Motor neuron (in vitro differentiated cells): ENCODE measurements around the gene EHMT1. TPM values are rescaled to one million over a fixed set of nuclear protein-coding genes. Genes with fewer than 3 reads are reported as not detected.
"Not testable (repeated sequence)": the region's sequence is repeated elsewhere in the genome, so short reads cannot be mapped to it uniquely, and the experiment has no call there.

Source experiments
- ATAC-seq, 8 experiments: fragments of 200-7000 bp; cut with Tn5 transposase; replicated peaks in 6 of 8; 2 replicates each; pipeline ENCODE4 v1.8.0; 2021; ENCODE audit warnings: mild to moderate bottlenecking in 8 of 8, moderate library complexity in 8 of 8
- H3K27ac ChIP-seq, 2 donors: fragments of 250-450 bp; sonication (Bioruptor Pico); 2 replicates each; pipeline ENCODE4 v1.9.0; 2021; ENCODE audit warnings: antibody characterized with exemption in 2 of 2, mild to moderate bottlenecking in 2 of 2, moderate library complexity in 1 of 2
- H3K4me1 ChIP-seq, 2 donors: fragments of 250-450 bp; sonication (Bioruptor Pico); replicated peaks in 1 of 2; 2 replicates each; pipeline ENCODE4 v1.6.1; 2021; ENCODE audit warnings: antibody characterized with exemption in 2 of 2, mild to moderate bottlenecking in 2 of 2, moderate library complexity in 1 of 2
- H3K4me3 ChIP-seq, 5 donors: fragments of 250-450 bp; sonication (Bioruptor Pico); 2 replicates each; pipeline ENCODE4 v1.9.0; 2021; ENCODE audit warnings: antibody characterized with exemption in 5 of 5, mild to moderate bottlenecking in 5 of 5, moderate library complexity in 4 of 5
- WGBS, 10 experiments: fragments of 450-650 bp; shearing (Covaris generic); methylation state at CpG; one replicate each; pipeline ENCODE4 v1.0.0; 2022; 5-methylcytosine and 5-hydroxymethylcytosine counted together
- in situ Hi-C, 9 experiments: fragments of 400-800 bp; cut with MboI; loops; one replicate each; pipeline ENCODE4 v1.15.0; 2021; ENCODE audit warnings: low sequenced_read_pairs in 9 of 9, low pct_unique_long_range_greater_than_20kb in 2 of 9; ENCODE audit not compliant: unreplicated experiment in 9 of 9
- total RNA-seq, 8 experiments: library from RNA; unstranded; fragments of 300-600 nt; gene quantifications; 2 replicates each; pipeline versions ENCODE4 v1.2.3 to v1.2.4, GENCODE V29; 2022

EHMT1 gene
- total RNA-seq, 8 experiments from 2014 or later = 25.0 to 90.6 (median 42.6) TPM

GRCh38 chr9:137878146-137878941 lies 259.5 kb downstream of the EHMT1 start:
- no CpG with 5 or more reads among the region's 101 CpGs for WGBS, 10 experiments
- peak overlapping the region; percentile 52 to 93 (median 67) for H3K4me3 ChIP-seq
- peak; percentile 10 to 85 (median 78) for ATAC-seq
- H3K27ac ChIP-seq = peak overlapping the region; percentile 61 to 85
- in situ Hi-C loops = no loop called here
- H3K4me1 ChIP-seq = peaks cover 8 to 9% of the 10 kb centered on the region in 2 donors

GRCh38 chr9:137879052-137879451 lies 260.2 kb downstream of the EHMT1 start:
- Histone ChIP-seq H3K4me1 (peaks cover 8 to 9% of the 10 kb centered on the region in 2 donors), H3K27ac (no peak overlapping the region), H3K4me3 (peak overlapping the region; percentile 52 to 93 (median 67))
- 47 to 100% (median 100%) methylated on average over 1 to 3 of the region's 20 CpGs; no CpG with 5 or more reads in 7 of the 10 experiments for WGBS, 10 experiments
- in situ Hi-C loops = no loop called here
- no peak for ATAC-seq

- Histone ChIP-seq H3K27ac (no peak overlapping the region), H3K4me3 (peak overlapping the region in 2 of 5 donors; percentile 67 to 93), H3K4me1 (peaks cover 8 to 9% of the 10 kb centered on the region in 2 donors)
- in situ Hi-C loops = no loop called here
- ATAC-seq = no peak
- 20 to 100% (median 87%) methylated on average over 1 to 3 of the region's 8 CpGs; no CpG with 5 or more reads in 4 of the 10 experiments for WGBS, 10 experiments
These were observed 260.9 kb downstream of the EHMT1 start for GRCh38 chr9:137879566-137880150.

GRCh38 chr9:137880160-137880975 lies 261.6 kb downstream of the EHMT1 start:
- no peak for ATAC-seq
- in situ Hi-C loops = no loop called here
- Histone ChIP-seq H3K4me3 (no peak overlapping the region), H3K27ac (no peak overlapping the region), H3K4me1 (peaks cover 8 to 9% of the 10 kb centered on the region in 2 donors)
- 0 to 100% (median 80%) methylated on average over 1 to 3 of the region's 16 CpGs; no CpG with 5 or more reads in 5 of the 10 experiments for WGBS, 10 experiments

GRCh38 chr9:137880976-137881530 lies 262.2 kb downstream of the EHMT1 start:
- in situ Hi-C loops = no loop called here
- no peak for ATAC-seq
- H3K27ac ChIP-seq = no peak overlapping the region
- 10 to 100% (median 88%) methylated on average over 1 to 6 of the region's 10 CpGs; no CpG with 5 or more reads in 4 of the 10 experiments for WGBS, 10 experiments
- no peak overlapping the region for H3K4me3 ChIP-seq
- peaks cover 8 to 9% of the 10 kb centered on the region in 2 donors for H3K4me1 ChIP-seq

GRCh38 chr9:137881591-137882505 lies 263.0 kb downstream of the EHMT1 start:
- in situ Hi-C loops = no loop called here
- ATAC-seq = peak in 3 of 8 experiments; percentile 42 to 85 (median 82)

GRCh38 chr9:137882506-137882821 lies 263.7 kb downstream of the EHMT1 start:
- no peak for ATAC-seq
- WGBS, 10 experiments = 70 to 80% methylated on average over 2 to 6 of the region's 10 CpGs; no CpG with 5 or more reads in 8 of the 10 experiments
- Histone ChIP-seq H3K27ac (no peak overlapping the region), H3K4me1 (peaks cover 8 to 9% of the 10 kb centered on the region in 2 donors), H3K4me3 (no peak overlapping the region)
- in situ Hi-C loops = no loop called here

More at GRCh38 chr9:137881591-137882505, 263.0 kb downstream of the EHMT1 start:
- 0 to 100% (median 61%) methylated on average over 1 to 13 of the region's 19 CpGs; no CpG with 5 or more reads in 2 of the 10 experiments for WGBS, 10 experiments
- no peak overlapping the region for H3K27ac ChIP-seq
- peaks cover 8 to 9% of the 10 kb centered on the region in 2 donors for H3K4me1 ChIP-seq
- no peak overlapping the region for H3K4me3 ChIP-seq

- ATAC-seq, H3K4me3 ChIP-seq, H3K4me1 ChIP-seq, in situ Hi-C loops, H3K27ac ChIP-seq: not testable (repeated sequence)
- no CpG with 5 or more reads among the region's 6 CpGs for WGBS, 10 experiments
These were observed 265.2 kb downstream of the EHMT1 start for GRCh38 chr9:137883977-137884376.

GRCh38 chr9:137884547-137884946 lies 265.7 kb downstream of the EHMT1 start:
- H3K27ac ChIP-seq, H3K4me1 ChIP-seq, in situ Hi-C loops, H3K4me3 ChIP-seq: not testable (repeated sequence)
- ATAC-seq = peak in 5 of 8 experiments; percentile 11 to 51 (median 18)
- no CpG with 5 or more reads among the region's 7 CpGs for WGBS, 10 experiments

GRCh38 chr9:137885121-137885520 lies 266.3 kb downstream of the EHMT1 start:
- H3K4me3 ChIP-seq, ATAC-seq, H3K27ac ChIP-seq, in situ Hi-C loops, H3K4me1 ChIP-seq: not testable (repeated sequence)
- no CpG with 5 or more reads among the region's 12 CpGs for WGBS, 10 experiments
